HAP-1 (cell line): Measurements from ENCODE around the gene ESRP2.
A peak's percentile ranks its signal among the peaks of the same experiment; 100 is the strongest.

Source experiments
- DNase-seq, 2 experiments: peaks; one replicate each; pipeline ENCODE4 v3.0.0-alpha.2; 2016 to 2020; ENCODE audit warnings: low spot score in 2 of 2
- H3K27me3 ChIP-seq: fragments of 250-450 bp; sonication (Bioruptor Pico); 2 replicates; pipeline ENCODE4 v1.5.1; 2020; ENCODE audit warnings: low read depth, mild to moderate bottlenecking, moderate library complexity
- H3K36me3 ChIP-seq: fragments of 250-450 bp; sonication (Bioruptor Pico); replicated peaks from 2 replicates; pipeline ENCODE4 v1.5.1; 2020; ENCODE audit warnings: mild to moderate bottlenecking
- H3K4me1 ChIP-seq: fragments of 250-450 bp; sonication (Bioruptor Pico); 2 replicates; pipeline ENCODE4 v1.5.1; 2020; ENCODE audit warnings: mild to moderate bottlenecking
- H3K4me3 ChIP-seq: fragments of 250-450 bp; sonication (Bioruptor Pico); 2 replicates; pipeline ENCODE4 v1.5.1; 2020; ENCODE audit warnings: mild to moderate bottlenecking, moderate library complexity
- H3K9me3 ChIP-seq: fragments of 250-450 bp; sonication (Bioruptor Pico); 2 replicates; pipeline ENCODE4 v1.5.1; 2020; ENCODE audit warnings: mild to moderate bottlenecking, moderate library complexity
- in situ Hi-C: fragments of 300-500 bp; cut with MboI; formaldehyde crosslinking; loops from 3 replicates; pipeline ENCODE4 v1.14.3; 2020; ENCODE audit warnings: low sequenced_read_pairs, inconsistent platforms, mixed read lengths

Gene ESRP2

GRCh38 chr16:68255712-68256111 is 19.8 kb upstream of the ESRP2 start:
- in situ Hi-C loops, result no loop called here
- H3K27me3 ChIP-seq, result no peaks in the 10 kb centered on the region
- no peaks in the 10 kb centered on the region for H3K9me3 ChIP-seq
- no peak for DNase-seq
- peaks cover 10% of the 10 kb centered on the region for H3K36me3 ChIP-seq
- no peaks in the 10 kb centered on the region for H3K4me1 ChIP-seq
- no peak overlapping the region for H3K4me3 ChIP-seq

GRCh38 chr16:68253721-68254120 is 17.8 kb upstream of the ESRP2 start:
- Histone ChIP-seq H3K27me3 (no peaks in the 10 kb centered on the region), H3K36me3 (peaks cover 3% of the 10 kb centered on the region), H3K9me3 (no peaks in the 10 kb centered on the region), H3K4me1 (no peaks in the 10 kb centered on the region), H3K4me3 (no peak overlapping the region)
- no peak for DNase-seq
- in situ Hi-C loops, result no loop called here

GRCh38 chr16:68252383-68252782 is 16.5 kb upstream of the ESRP2 start:
- in situ Hi-C loops, result no loop called here
- no peaks in the 10 kb centered on the region for H3K4me1 ChIP-seq
- no peak overlapping the region for H3K4me3 ChIP-seq
- no peaks in the 10 kb centered on the region for H3K27me3 ChIP-seq
- no peaks in the 10 kb centered on the region for H3K9me3 ChIP-seq
- peaks cover 3% of the 10 kb centered on the region for H3K36me3 ChIP-seq
- no peak for DNase-seq

- Histone ChIP-seq H3K4me1 (no peaks in the 10 kb centered on the region), H3K27me3 (no peaks in the 10 kb centered on the region), H3K9me3 (no peaks in the 10 kb centered on the region), H3K4me3 (no peak overlapping the region), H3K36me3 (peaks cover 3% of the 10 kb centered on the region)
- in situ Hi-C loops, result no loop called here
- DNase-seq, result no peak
These were observed 15.9 kb upstream of the ESRP2 start for GRCh38 chr16:68251832-68252231.

GRCh38 chr16:68250951-68251350 is 15.0 kb upstream of the ESRP2 start:
- Histone ChIP-seq H3K36me3 (peaks cover 3% of the 10 kb centered on the region), H3K4me3 (no peak overlapping the region), H3K9me3 (no peaks in the 10 kb centered on the region), H3K4me1 (peaks cover 3% of the 10 kb centered on the region), H3K27me3 (no peaks in the 10 kb centered on the region)
- in situ Hi-C loops, result no loop called here
- DNase-seq, result no peak

GRCh38 chr16:68249371-68249770 is 13.4 kb upstream of the ESRP2 start:
- peaks cover 7% of the 10 kb centered on the region for H3K4me1 ChIP-seq
- DNase-seq, result no peak
- H3K27me3 ChIP-seq, result no peaks in the 10 kb centered on the region
- in situ Hi-C loops, result no loop called here
- H3K9me3 ChIP-seq, result no peaks in the 10 kb centered on the region
- no peak overlapping the region for H3K4me3 ChIP-seq
- H3K36me3 ChIP-seq, result no peaks in the 10 kb centered on the region; the same call in 1 of the 2 replicates

GRCh38 chr16:68247932-68248331 is 12.0 kb upstream of the ESRP2 start:
- H3K4me3 ChIP-seq, result no peak overlapping the region
- no peaks in the 10 kb centered on the region; the same call in 1 of the 2 replicates for H3K36me3 ChIP-seq
- no peaks in the 10 kb centered on the region for H3K27me3 ChIP-seq
- H3K4me1 ChIP-seq, result peaks cover 10% of the 10 kb centered on the region
- DNase-seq, result no peak
- no peaks in the 10 kb centered on the region for H3K9me3 ChIP-seq
- in situ Hi-C loops, result no loop called here

GRCh38 chr16:68247400-68247799 is 11.5 kb upstream of the ESRP2 start:
- Histone ChIP-seq H3K4me1 (peaks cover 11% of the 10 kb centered on the region), H3K36me3 (no peaks in the 10 kb centered on the region), H3K4me3 (no peak overlapping the region), H3K27me3 (no peaks in the 10 kb centered on the region), H3K9me3 (no peaks in the 10 kb centered on the region)
- DNase-seq, result no peak
- in situ Hi-C loops, result no loop called here

- Histone ChIP-seq H3K9me3 (no peaks in the 10 kb centered on the region), H3K4me1 (peaks cover 19% of the 10 kb centered on the region), H3K4me3 (no peak overlapping the region), H3K36me3 (no peaks in the 10 kb centered on the region), H3K27me3 (no peaks in the 10 kb centered on the region)
- no peak for DNase-seq
- in situ Hi-C loops, result no loop called here
These were observed 10.7 kb upstream of the ESRP2 start for GRCh38 chr16:68246666-68247065.

GRCh38 chr16:68246121-68246520 is 10.2 kb upstream of the ESRP2 start:
- no peaks in the 10 kb centered on the region for H3K27me3 ChIP-seq
- peak overlapping the region; percentile 84; the same call in 1 of the 2 replicates for H3K4me3 ChIP-seq
- no peaks in the 10 kb centered on the region for H3K36me3 ChIP-seq
- DNase-seq, result no peak
- no peaks in the 10 kb centered on the region for H3K9me3 ChIP-seq
- H3K4me1 ChIP-seq, result peaks cover 19% of the 10 kb centered on the region
- in situ Hi-C loops, result no loop called here

GRCh38 chr16:68244903-68245853 is 9.3 kb upstream of the ESRP2 start, which contains the start of gene PLA2G15:
Gene PLA2G15 (plus strand): TSS chr16:68245373. CDS start chr16:68245427, 54 bp downstream.
- in situ Hi-C loops, result no loop called here
- Histone ChIP-seq H3K36me3 (no peaks in the 10 kb centered on the region), H3K4me1 (peaks cover 19% of the 10 kb centered on the region), H3K27me3 (no peaks in the 10 kb centered on the region), H3K4me3 (peak within 1 kb of the TSS; percentile 84), H3K9me3 (no peaks in the 10 kb centered on the region)
- DNase-seq, result peak; percentile 82 to 98

GRCh38 chr16:68244481-68244902 is 8.6 kb upstream of the ESRP2 start:
- H3K4me1 ChIP-seq, result peaks cover 24% of the 10 kb centered on the region
- H3K4me3 ChIP-seq, result peak overlapping the region; percentile 84
- H3K9me3 ChIP-seq, result no peaks in the 10 kb centered on the region
- DNase-seq, result no peak
- in situ Hi-C loops, result no loop called here
- H3K36me3 ChIP-seq, result no peaks in the 10 kb centered on the region
- H3K27me3 ChIP-seq, result no peaks in the 10 kb centered on the region

- Histone ChIP-seq H3K4me1 (peaks cover 24% of the 10 kb centered on the region), H3K27me3 (no peaks in the 10 kb centered on the region), H3K9me3 (no peaks in the 10 kb centered on the region), H3K4me3 (no peak overlapping the region), H3K36me3 (no peaks in the 10 kb centered on the region)
- no peak for DNase-seq
- in situ Hi-C loops, result no loop called here
These were observed 7.3 kb upstream of the ESRP2 start for GRCh38 chr16:68242926-68243858.
